SH-SY5Y (cell line): ENCODE results near the gene ZNF385D.

Source experiments
- GATA2 ChIP-seq: IDR thresholded peaks from 2 replicates; pipeline ENCODE4 v1.6.1; 2011; ENCODE audit warnings: mild to moderate bottlenecking, low read depth, low read length
- GATA3 ChIP-seq: IDR thresholded peaks from 2 replicates; pipeline ENCODE4 v1.6.1; 2011; ENCODE audit warnings: low read depth, mild to moderate bottlenecking, low read length, moderate library complexity

Gene ZNF385D, protein sequence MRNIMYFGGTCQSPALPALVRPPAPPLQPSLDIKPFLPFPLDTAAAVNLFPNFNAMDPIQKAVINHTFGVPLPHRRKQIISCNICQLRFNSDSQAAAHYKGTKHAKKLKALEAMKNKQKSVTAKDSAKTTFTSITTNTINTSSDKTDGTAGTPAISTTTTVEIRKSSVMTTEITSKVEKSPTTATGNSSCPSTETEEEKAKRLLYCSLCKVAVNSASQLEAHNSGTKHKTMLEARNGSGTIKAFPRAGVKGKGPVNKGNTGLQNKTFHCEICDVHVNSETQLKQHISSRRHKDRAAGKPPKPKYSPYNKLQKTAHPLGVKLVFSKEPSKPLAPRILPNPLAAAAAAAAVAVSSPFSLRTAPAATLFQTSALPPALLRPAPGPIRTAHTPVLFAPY

DNA sequence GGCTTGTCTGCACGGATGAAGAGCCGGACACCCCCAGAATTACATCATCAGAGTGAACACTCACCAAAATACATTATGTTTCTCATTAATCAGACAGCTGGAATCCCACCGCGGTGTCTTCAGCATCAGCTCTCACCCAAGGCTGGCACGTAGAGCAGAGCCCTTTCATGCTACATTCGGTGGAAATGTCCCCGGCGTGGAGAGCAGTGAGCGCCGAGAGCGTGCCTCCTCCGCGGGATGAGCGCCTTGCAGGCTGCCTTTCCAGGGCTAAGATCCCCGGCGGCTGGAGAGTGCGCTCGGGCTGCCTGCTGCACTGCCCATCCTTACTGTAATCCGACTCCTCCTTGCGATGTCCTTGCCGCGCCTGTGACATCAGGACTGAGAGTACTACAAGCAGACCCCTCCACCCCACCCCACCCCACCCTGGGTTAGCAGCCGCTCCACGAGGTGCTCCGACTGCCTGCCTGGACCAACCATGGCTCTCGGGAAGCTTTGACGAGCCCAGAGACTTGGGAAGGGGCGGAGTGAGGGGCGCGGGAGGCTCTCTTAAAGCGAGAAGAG is at the start of gene ZNF385D:
Gene ZNF385D (minus strand): TSS at position 380 of the 561 bp plus-strand sequence. CDS start 294 bp downstream, at position 86.
- TF ChIP-seq GATA3 = no peak
- TF ChIP-seq GATA2 = no peak

DNA sequence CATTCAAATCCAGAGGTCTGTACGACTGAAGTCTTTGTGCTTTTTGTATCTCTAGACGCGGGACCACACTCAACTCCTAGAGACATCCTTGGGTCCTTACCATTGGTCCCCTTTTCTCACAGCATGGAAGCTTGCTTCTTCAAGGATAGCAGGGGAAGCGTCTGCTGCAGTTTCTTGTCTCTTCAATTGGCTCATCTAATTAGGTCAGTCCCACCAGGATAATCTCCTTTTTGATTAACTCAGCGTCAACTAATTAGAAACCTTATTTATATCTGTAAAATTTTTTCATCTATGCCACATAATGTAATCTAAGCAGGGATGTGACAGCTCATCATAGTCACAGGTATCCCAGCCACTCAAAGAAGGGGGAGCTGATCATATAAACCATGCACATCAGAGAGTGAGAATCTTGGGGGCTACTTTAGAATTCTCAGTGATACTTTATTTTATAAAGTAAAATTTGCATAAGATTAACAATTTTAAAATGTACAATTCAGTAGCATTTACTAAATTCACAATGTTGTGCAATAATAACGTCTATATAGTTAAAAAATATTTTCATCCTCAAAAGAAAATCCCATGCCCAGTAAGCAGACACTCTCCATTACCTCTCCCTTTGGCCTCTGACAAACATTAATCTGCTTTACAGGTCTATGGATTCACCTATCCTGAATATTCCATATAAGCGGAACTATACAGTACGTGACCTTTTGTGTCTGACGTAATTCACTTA is 47.5 kb upstream of the ZNF385D start:
- no peak for TF ChIP-seq GATA3
- no peak for TF ChIP-seq GATA2

DNA sequence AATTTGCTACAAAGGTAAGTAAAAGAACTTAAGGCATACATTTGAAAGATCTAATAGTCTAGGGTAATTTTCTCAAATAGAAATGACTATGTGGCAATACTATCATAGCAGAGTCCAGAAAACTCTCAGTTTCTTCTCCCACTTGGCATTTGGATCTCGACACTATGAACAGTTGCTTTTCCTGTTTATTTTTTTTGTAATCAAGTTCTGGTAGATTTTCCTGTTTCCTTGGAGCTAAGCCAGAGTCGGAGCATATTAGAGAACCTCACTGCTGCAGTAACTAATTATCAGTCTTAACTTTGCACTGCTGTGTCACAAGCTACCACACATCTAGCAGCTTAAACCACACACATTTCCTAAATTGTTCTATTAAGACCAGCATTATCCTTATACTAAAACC is 44.9 kb upstream of the ZNF385D start:
- TF ChIP-seq GATA3 (no peak), GATA2 (no peak)

DNA sequence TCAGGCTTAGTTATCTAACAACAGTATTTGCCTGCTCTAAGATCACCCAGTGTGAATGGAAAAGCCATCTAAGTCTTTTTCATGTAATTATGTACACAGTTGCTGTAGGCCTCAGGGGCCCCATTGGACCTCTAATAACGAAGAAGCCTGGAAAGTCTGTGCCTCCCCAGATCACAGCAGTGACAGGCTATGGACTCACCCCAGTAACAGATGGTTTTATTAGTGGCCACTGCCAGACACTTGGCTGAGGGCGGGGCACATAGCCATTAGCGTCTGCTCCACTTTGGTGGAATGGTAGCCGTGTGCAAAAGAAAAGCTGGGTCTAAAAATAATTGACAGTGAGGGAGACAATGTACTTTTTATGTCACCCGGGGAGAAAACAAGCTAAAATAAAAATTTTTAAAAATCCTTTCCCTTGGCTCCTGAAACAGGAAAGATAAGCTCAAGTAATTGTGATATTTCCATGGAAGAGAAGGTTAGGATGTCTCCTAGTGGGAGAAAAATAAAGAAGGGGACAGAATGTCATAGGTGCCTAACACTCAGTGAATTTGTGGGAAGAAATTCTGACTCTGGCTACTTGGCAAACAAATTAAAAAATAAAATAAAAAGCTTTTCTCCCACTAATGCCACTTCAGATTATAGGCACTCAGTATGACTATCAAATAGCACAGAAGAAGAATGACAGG is 44.3 kb upstream of the ZNF385D start:
- TF ChIP-seq GATA3 (no peak), GATA2 (no peak)

DNA sequence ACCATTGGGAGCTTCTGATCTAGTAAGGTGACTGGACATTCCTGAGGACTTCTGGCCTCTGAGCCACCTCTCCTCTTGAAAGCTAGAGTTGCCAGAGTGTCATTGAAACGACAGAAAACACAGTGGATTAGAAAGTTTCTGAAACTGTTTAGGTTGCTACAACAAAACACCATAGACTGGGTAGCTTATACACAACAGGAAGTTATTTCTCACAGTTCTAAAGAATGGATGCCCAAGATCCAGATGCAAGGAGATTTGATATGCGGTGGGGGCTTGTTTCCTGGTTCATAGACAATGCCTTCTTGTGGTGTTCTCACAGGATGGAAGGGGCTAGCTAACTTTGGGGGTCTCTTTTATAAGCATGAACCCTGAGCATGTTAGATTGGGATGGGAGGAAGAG is 43.3 kb upstream of the ZNF385D start:
- no peak for TF ChIP-seq GATA3

DNA sequence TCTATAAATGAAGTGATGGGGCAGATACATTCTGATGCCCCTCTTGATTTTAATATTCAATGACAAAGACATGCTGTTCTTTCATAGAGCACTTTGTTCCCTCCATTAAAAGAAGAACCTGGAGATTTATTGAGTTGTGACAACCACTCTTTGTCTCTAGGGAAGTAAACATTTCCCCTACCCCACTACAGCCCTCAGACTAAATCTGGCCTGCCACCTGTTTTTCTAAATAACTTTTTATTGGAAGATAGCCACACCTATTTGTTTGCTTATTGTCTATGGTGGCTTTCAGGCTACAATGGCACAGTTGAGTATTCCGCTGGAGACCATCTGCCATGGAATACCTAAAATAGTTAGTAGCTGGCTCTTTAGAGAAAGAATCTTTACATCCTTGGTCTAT is 41.2 kb upstream of the ZNF385D start:
- TF ChIP-seq GATA2 (no peak), GATA3 (no peak)

DNA sequence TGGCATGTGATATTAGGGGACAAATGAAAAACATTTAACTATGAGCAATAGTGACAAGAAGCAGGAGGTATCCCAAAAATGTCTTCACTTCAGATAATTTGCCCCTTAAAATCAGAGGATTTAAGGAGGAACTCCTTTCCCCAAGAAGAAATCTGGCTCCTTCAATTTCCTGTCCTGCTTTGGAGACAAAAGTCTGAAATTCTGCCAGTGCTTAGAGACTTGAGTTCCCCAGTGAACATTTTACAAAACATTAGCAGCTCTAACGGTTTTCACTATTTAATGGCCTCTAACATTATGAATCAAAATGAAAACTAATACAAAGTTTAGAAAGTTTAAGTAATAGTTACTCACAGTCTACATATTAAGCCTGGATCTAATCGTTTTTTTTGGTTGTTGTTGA is 40.3 kb upstream of the ZNF385D start:
- no peak for TF ChIP-seq GATA3
- no peak for TF ChIP-seq GATA2

DNA sequence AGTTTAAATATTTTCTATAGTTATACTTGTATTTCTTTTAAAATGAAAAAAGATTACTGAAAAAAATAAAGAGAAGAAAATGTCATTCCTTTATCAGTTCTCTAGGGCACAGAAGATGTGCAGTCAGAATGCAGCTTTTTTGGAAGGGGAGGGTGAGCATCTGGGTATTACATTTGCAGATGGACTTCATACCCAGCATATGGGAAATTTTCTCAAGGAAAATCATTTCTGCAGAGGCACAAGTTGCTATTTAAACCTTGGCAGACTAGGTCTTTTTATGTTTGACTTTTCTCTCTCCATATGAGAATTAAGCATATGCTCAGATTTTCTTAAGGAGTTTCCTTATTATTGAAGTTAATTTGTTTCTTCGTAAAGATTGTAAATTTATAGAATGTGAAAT is 39.5 kb upstream of the ZNF385D start:
- TF ChIP-seq GATA2 (no peak), GATA3 (no peak)

DNA sequence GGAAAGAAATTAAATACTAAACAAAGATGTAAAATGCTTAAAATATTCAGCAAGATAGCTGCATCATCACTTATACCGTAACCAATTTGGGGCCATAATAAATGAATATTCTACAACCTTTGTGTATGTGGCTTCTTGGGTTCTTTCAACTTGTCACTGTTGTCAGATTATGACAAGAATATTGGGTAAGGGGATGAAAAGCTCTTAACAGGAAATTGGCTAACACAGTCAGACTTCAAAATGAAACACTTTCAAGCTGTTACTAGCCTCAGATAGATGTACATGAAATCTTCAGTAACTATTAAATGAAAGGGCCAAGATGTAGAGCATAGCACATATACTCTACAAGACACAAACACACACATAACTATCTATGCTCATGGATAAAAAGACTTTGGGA is 38.7 kb upstream of the ZNF385D start:
- TF ChIP-seq GATA2 (no peak), GATA3 (no peak)

DNA sequence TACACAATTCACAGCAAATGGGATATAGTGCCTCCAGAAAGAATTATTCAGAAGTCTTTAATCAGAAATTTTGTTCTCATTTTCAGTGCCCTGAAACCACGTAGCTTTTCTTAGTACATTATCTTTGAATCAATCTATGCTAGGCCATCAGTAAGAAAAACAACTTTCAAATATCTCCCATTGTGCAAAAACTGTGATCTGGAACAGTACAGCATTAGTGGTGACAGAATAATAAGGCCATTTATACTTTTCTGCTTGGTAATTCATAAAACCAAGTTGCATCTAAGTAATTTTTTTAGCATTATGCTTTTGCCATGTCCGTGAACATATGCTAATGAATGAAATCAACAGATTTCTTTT is 35.4 kb upstream of the ZNF385D start:
- TF ChIP-seq GATA2 (no peak), GATA3 (no peak)

DNA sequence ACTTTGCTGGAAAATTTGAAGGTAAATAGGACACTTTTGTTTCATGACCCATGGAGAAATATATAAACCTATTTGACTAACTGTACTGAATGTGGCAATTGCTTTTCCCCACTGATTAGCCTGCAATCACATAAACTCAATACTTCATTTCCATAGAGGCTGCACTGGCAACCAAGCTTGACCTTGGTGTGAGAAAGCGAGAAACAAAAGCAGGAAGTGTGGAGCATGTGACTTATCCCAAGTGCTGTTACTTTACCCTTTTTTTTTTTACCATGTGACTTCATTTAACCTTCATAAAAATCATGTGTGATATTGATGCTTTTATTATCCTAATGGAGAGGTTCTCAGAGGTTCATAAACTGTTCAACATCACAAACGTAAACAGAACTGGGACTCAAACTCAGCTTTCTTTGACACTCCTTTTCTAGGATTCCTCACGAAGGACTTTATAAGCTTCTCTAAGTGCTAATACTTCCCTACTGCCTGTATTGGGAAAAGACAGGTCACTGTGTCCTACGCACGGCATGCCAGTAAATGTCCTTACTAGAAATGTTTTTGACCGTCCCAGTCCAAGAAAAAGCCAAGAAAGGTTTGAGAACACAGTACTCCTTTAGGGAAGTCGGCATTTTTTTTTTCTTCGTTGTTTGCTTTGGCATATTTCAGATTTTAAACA is 34.9 kb upstream of the ZNF385D start:
- TF ChIP-seq GATA3 (no peak), GATA2 (no peak)

DNA sequence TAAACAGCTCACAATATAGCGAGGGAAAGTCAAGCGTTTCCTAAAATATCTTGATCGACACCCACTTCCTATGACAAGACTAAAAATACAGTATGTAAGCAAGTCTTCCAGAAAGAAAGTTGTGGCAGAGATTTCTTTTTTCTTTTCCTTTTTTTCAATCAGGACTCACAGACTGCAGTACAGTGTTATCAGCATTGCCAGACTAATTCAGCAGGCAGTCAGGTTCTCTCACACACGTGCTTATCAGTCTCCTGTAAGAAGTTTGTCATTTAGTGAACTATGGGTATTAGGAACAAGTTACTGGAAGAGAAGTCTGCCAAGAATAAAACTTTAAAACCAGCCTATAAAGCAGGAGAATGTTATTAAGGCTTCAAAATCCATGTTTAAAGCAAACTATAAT is 32.8 kb upstream of the ZNF385D start:
- no peak for TF ChIP-seq GATA3
- no peak for TF ChIP-seq GATA2

DNA sequence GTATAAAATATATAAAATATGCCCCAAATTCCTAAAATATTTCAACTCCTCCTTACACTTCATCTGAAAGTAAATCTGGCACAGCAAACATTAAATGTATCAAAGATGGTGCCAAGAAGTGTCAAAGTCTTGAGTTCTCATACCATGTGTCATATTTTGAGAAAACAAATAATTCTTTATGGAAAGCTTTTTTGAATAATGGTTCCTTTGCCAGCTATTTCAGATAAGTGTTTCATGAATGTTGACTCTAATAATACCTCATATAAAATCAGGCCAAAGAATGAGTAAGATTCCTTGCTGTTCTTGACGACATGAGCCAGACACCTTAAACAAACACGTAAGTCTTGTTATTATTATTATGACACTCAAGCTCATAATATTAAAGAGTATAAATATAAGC is 30.3 kb upstream of the ZNF385D start:
- TF ChIP-seq GATA2 = no peak
- no peak for TF ChIP-seq GATA3

DNA sequence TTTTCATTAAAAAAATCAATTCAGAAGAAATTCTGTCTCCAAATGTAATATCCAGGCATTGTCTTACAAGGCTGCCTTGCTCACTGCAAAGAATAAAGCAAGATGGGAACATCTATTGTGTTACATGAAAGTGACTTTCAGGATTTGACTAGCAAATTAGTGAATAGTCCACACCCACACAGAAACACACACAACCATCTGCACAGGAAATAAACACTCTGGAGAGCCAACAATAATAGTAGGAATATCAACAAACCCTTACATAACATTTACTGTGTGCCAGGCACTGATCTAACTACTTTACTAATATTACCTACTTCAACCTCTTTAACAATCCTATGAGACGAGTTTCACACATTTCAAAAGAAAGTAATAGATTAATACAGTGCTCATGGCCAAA is 28.9 kb upstream of the ZNF385D start:
- TF ChIP-seq GATA2 = no peak
- TF ChIP-seq GATA3 = no peak

DNA sequence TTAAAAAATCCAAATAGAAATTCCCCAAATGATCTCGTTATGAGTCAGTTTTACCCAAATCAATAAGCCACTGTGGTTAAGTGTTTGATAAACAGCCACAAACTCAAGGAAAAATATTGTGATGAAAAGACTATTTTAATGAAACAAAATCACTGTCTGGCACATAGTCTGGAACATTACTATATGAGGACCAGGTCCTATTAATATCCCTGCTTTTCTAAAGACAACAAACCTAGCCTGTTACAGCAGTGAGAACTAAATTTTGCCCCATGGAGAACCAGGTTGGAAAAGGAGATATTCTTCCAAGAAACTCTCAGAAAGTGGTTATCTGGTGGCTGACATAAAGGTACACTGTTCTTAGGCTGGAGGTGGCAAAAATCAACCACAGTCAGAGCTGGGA is 27.7 kb upstream of the ZNF385D start:
- no peak for TF ChIP-seq GATA3
- no peak for TF ChIP-seq GATA2
